22Rv1 (cell line): ENCODE data around the gene ERC1.

ENCODE experiments used
- CTCF ChIP-seq: fragments of 450-650 bp; IDR thresholded peaks from 2 replicates; pipeline ENCODE4 v1.5.1; 2017; ENCODE audit warnings: mild to moderate bottlenecking
- ZFX ChIP-seq: fragments of 450-650 bp; IDR thresholded peaks from 2 replicates; pipeline ENCODE4 v1.6.1; 2017; ENCODE audit warnings: antibody characterized with exemption, borderline replicate concordance

- TF ChIP-seq CTCF (no peak), ZFX (no peak)
Measured at GRCh38 chr12:1130571-1130970, 139.5 kb downstream of the ERC1 start.
